H1 (cell line): ENCODE data around the gene SYK. TPM values are rescaled to one million over a fixed set of nuclear protein-coding genes. Genes with fewer than 3 reads are reported as not detected.

Source experiments
- CTCF ChIA-PET: fragments of 300-600 bp; sonication (Branson Sonifier 250); formaldehyde crosslinking; loops from one replicate; lab custom pipeline; 2021; ENCODE audit not compliant: partially characterized antibody; lab: Charles Lee
- POLR2A ChIA-PET: fragments of 300-600 bp; sonication (Branson Sonifier 250); formaldehyde crosslinking; loops from one replicate; lab custom pipeline; 2021; ENCODE audit warnings: inconsistent platforms; ENCODE audit not compliant: partially characterized antibody; lab: Charles Lee
- DNase-seq, 2 experiments: peaks; one replicate each; pipeline versions ENCODE4 v3.0.0 to v3.0.0-alpha.2; 2010 to 2022; ENCODE audit warnings: low spot score in 2 of 2, low read depth in 1 of 2, mixed read lengths in 1 of 2
- FAIRE-seq: peaks from 2 replicates; lab custom pipeline; 2011; peaks lifted over from hg19 to GRCh38; lab: Jason Lieb, UNC
- H2AFZ ChIP-seq: 2 replicates; pipeline ENCODE4 v1.8.1; 2012; ENCODE audit warnings: low read length, inconsistent platforms
- H2AK5ac ChIP-seq: 2 replicates; pipeline ENCODE4 v1.6.1; 2013; ENCODE audit warnings: low read depth, low read length
- H2BK120ac ChIP-seq: replicated peaks from 2 replicates; pipeline ENCODE3; 2013; ENCODE audit warnings: low read depth, low read length, inconsistent platforms
- H2BK12ac ChIP-seq: 2 replicates; pipeline ENCODE4 v1.6.1; 2013; ENCODE audit warnings: low read depth, low read length
- H2BK15ac ChIP-seq: 2 replicates; pipeline ENCODE4 v1.6.1; 2013; ENCODE audit warnings: low read length
- H2BK20ac ChIP-seq: 2 replicates; pipeline ENCODE4 v1.6.1; 2013; ENCODE audit warnings: low read length
- H2BK5ac ChIP-seq: 2 replicates; pipeline ENCODE4 v1.6.1; 2013; ENCODE audit warnings: low read depth, low read length
- H3K14ac ChIP-seq: 2 replicates; pipeline ENCODE4 v1.6.1; 2013; ENCODE audit warnings: inconsistent platforms; ENCODE audit not compliant: insufficient read length
- H3K18ac ChIP-seq: 2 replicates; pipeline ENCODE4 v1.6.1; 2013; ENCODE audit warnings: low read length; ENCODE audit errors: extremely low read depth
- H3K23ac ChIP-seq: 2 replicates; pipeline ENCODE4 v1.6.1; 2013; ENCODE audit warnings: inconsistent platforms; ENCODE audit not compliant: insufficient read length
- H3K23me2 ChIP-seq: 2 replicates; pipeline ENCODE4 v1.6.1; 2013; ENCODE audit warnings: low read depth, low read length
- H3K27ac ChIP-seq: 2 replicates; pipeline ENCODE4 v1.6.1; 2011; ENCODE audit warnings: low read depth, low read length, inconsistent platforms
- H3K27me3 ChIP-seq, 4 experiments: replicated peaks in 1 of 4; 1 replicate in 1 of 4; 2 replicates in 3 of 4; pipeline versions ENCODE4 v1.6.1 to v1.8.1; 2011 to 2013; ENCODE audit warnings: low read length in 3 of 4, mild to moderate bottlenecking in 3 of 4, inconsistent platforms in 2 of 4, mixed read lengths in 2 of 4, moderate library complexity in 1 of 4; ENCODE audit not compliant: control insufficient read depth in 3 of 4, insufficient read depth in 3 of 4; ENCODE audit errors: extremely low read depth in 1 of 4
- H3K36me3 ChIP-seq, 4 experiments: 2 replicates each; pipeline versions ENCODE4 v1.6.1 to v1.8.1; 2011 to 2013; ENCODE audit warnings: mild to moderate bottlenecking in 4 of 4, low read length in 3 of 4, moderate library complexity in 2 of 4, control low read depth in 1 of 4, inconsistent platforms in 1 of 4; ENCODE audit not compliant: insufficient read depth in 4 of 4, control insufficient read depth in 2 of 4
- H3K4ac ChIP-seq: replicated peaks from 2 replicates; pipeline ENCODE3; 2013; ENCODE audit warnings: low read length, low read depth, mixed read lengths, inconsistent platforms; ENCODE audit not compliant: insufficient read length
- H3K4me1 ChIP-seq, 4 experiments: replicated peaks in 1 of 4; 1 replicate in 1 of 4; 2 replicates in 3 of 4; pipeline versions ENCODE4 v1.6.1 to v1.8.1; 2011 to 2013; ENCODE audit warnings: low read length in 3 of 4, inconsistent platforms in 2 of 4, mixed read lengths in 1 of 4; ENCODE audit not compliant: insufficient read depth in 4 of 4, control insufficient read depth in 3 of 4
- H3K4me2 ChIP-seq, 2 experiments: 2 replicates each; pipeline versions ENCODE4 v1.6.1 to v1.8.1; 2011 to 2013; ENCODE audit warnings: low read depth in 2 of 2, low read length in 2 of 2, control low read depth in 1 of 2, inconsistent platforms in 1 of 2, mild to moderate bottlenecking in 1 of 2; ENCODE audit not compliant: insufficient read depth in 1 of 2
- H3K4me3 ChIP-seq, 4 experiments: fragments of 200-600, 300-600 bp in 1 of 4; sonication (generic), shearing (Covaris generic), sonication (Bioruptor Twin) in 1 of 4; 2 replicates each; pipeline versions ENCODE4 v1.5.1 to v1.8.1; 2011 to 2016; ENCODE audit warnings: low read length in 4 of 4, low read depth in 3 of 4, control low read depth in 2 of 4, inconsistent platforms in 2 of 4, mild to moderate bottlenecking in 2 of 4, mixed read lengths in 1 of 4, moderate library complexity in 1 of 4; ENCODE audit not compliant: insufficient read depth in 2 of 4; ENCODE audit errors: extremely low read depth in 1 of 4
- H3K56ac ChIP-seq: replicated peaks from 2 replicates; pipeline ENCODE3; 2013; ENCODE audit warnings: low read depth, mild to moderate bottlenecking, mixed read lengths, low read length, inconsistent platforms; ENCODE audit not compliant: insufficient read length
- H3K79me1 ChIP-seq: 2 replicates; pipeline ENCODE4 v1.6.1; 2013; ENCODE audit warnings: low read depth, low read length, control low read depth
- H3K79me2 ChIP-seq, 2 experiments: 2 replicates each; pipeline versions ENCODE4 v1.6.1 to v1.8.1; 2012 to 2013; ENCODE audit warnings: low read length in 2 of 2, mild to moderate bottlenecking in 2 of 2, inconsistent platforms in 1 of 2; ENCODE audit not compliant: insufficient read depth in 2 of 2, control insufficient read depth in 1 of 2
- H3K9ac ChIP-seq, 4 experiments: replicated peaks in 1 of 4; 1 replicate in 1 of 4; 2 replicates in 3 of 4; pipeline versions ENCODE4 v1.6.1 to v1.8.1; 2011 to 2013; ENCODE audit warnings: low read depth in 3 of 4, low read length in 3 of 4, control low read depth in 2 of 4, mild to moderate bottlenecking in 2 of 4, moderate library complexity in 2 of 4, inconsistent platforms in 1 of 4; ENCODE audit errors: extremely low read depth in 1 of 4
- H3K9me3 ChIP-seq, 2 experiments: 2 replicates each; pipeline versions ENCODE4 v1.6.1 to v1.8.1; 2012 to 2013; ENCODE audit warnings: mild to moderate bottlenecking in 2 of 2, moderate library complexity in 2 of 2, control low read depth in 1 of 2, inconsistent platforms in 1 of 2, low read depth in 1 of 2, low read length in 1 of 2, mixed read lengths in 1 of 2; ENCODE audit not compliant: insufficient read depth in 2 of 2
- H4K20me1 ChIP-seq, 2 experiments: replicated peaks in 1 of 2; 2 replicates each; pipeline versions ENCODE3 to v1.8.1; 2011 to 2013; ENCODE audit warnings: inconsistent platforms in 2 of 2, low read length in 2 of 2, mild to moderate bottlenecking in 1 of 2; ENCODE audit not compliant: insufficient read depth in 2 of 2, control insufficient read depth in 1 of 2
- H4K5ac ChIP-seq: 2 replicates; pipeline ENCODE4 v1.6.1; 2013; ENCODE audit warnings: low read length, low read depth, mixed read lengths, inconsistent platforms; ENCODE audit not compliant: insufficient read length
- H4K8ac ChIP-seq: 2 replicates; pipeline ENCODE4 v1.8.0; 2013; ENCODE audit warnings: mild to moderate bottlenecking, moderate library complexity, low read length, inconsistent platforms; ENCODE audit not compliant: insufficient read depth; ENCODE audit errors: extremely low read depth
- H4K91ac ChIP-seq: replicated peaks from 2 replicates; pipeline ENCODE3; 2013; ENCODE audit warnings: low read length, mixed read lengths, inconsistent platforms; ENCODE audit not compliant: insufficient read length
- BRCA1 ChIP-seq: IDR thresholded peaks from 2 replicates; pipeline ENCODE4 v1.6.1; 2012; ENCODE audit warnings: low read depth, low read length, improper control_type of control experiment
- CBX5 ChIP-seq: fragments of 300-800, 300-1000 bp; sonication (generic); IDR thresholded peaks from 2 replicates; pipeline ENCODE4 v1.7.1; 2016; ENCODE audit warnings: antibody characterized with exemption, low read length, low read depth
- CEBPB ChIP-seq: IDR thresholded peaks from 2 replicates; pipeline ENCODE4 v1.6.1; 2012; ENCODE audit warnings: low read depth, low read length
- KDM5A ChIP-seq: fragments of 200-600 bp; IDR thresholded peaks from 2 replicates; pipeline ENCODE4 v1.7.1; 2012; ENCODE audit warnings: mild to moderate bottlenecking, low read length, inconsistent platforms, mixed read lengths
- NANOG ChIP-seq: IDR thresholded peaks from 2 replicates; pipeline ENCODE4 v1.6.1; 2011; ENCODE audit warnings: low read length, low read depth, mild to moderate bottlenecking, inconsistent platforms; ENCODE audit not compliant: insufficient read depth, poor library complexity, severe bottlenecking
- POU5F1 ChIP-seq: IDR thresholded peaks from 2 replicates; pipeline ENCODE4 v1.6.1; 2011; ENCODE audit warnings: low read depth, mild to moderate bottlenecking, low read length, moderate library complexity
- RAD21 ChIP-seq, 2 experiments: IDR thresholded peaks in 1 of 2; conservative IDR thresholded peaks in 1 of 2; 2 replicates each; pipeline ENCODE4 v1.6.1; 2011; ENCODE audit warnings: low read depth in 2 of 2, low read length in 2 of 2, improper control_type of control experiment in 1 of 2, inconsistent platforms in 1 of 2, mild to moderate bottlenecking in 1 of 2, moderate library complexity in 1 of 2
- RBBP5 ChIP-seq: IDR thresholded peaks from 2 replicates; pipeline ENCODE4 v1.7.1; 2012; ENCODE audit warnings: low read depth, mild to moderate bottlenecking, inconsistent platforms, low read length, moderate library complexity, borderline replicate concordance
- RXRA ChIP-seq: IDR thresholded peaks from 2 replicates; pipeline ENCODE4 v1.6.1; 2011; ENCODE audit warnings: low read depth, mild to moderate bottlenecking, low read length, moderate library complexity; ENCODE audit not compliant: insufficient read depth
- TAF1 ChIP-seq: IDR thresholded peaks from 2 replicates; pipeline ENCODE4 v1.6.1; 2011; ENCODE audit warnings: mild to moderate bottlenecking, low read depth, low read length
- TEAD4 ChIP-seq: IDR thresholded peaks from 2 replicates; pipeline ENCODE4 v1.6.1; 2012; ENCODE audit warnings: low read depth, low read length, inconsistent platforms, mixed read lengths
- WGBS, 2 experiments: shearing (Covaris generic) in 1 of 2; methylation state at CpG; one replicate each; pipeline versions ENCODE4 v1.1.6 to v1.1.7; 2013 to 2015; ENCODE audit warnings: low lambda C conversion rate in 2 of 2, mixed read lengths in 2 of 2, inconsistent platforms in 1 of 2, low coverage in 1 of 2, missing lambda C conversion rate in 1 of 2; ENCODE audit not compliant: insufficient replicate concordance in 2 of 2, insufficient coverage in 1 of 2, insufficient read length in 1 of 2; ENCODE audit errors: extremely low coverage in 1 of 2, missing lambda C conversion rate in 1 of 2; 5-methylcytosine and 5-hydroxymethylcytosine counted together
- polyA plus RNA-seq, 7 experiments: library from polyadenylated mRNA; depleted of rRNA in 3 of 7; stranded (reverse) in 5 of 7; unstranded in 2 of 7; fragments of >200 nt in 5 of 7; fragments of 200-250 nt in 2 of 7; gene quantifications; 1 replicate in 5 of 7; 2 replicates in 1 of 7; 4 replicates in 1 of 7; pipeline versions ENCODE4 v1.2.1 to v1.2.3, GENCODE V29; 2011 to 2013; ENCODE audit warnings: missing spikeins in 2 of 7, mixed read lengths in 2 of 7
- total RNA-seq: library from RNA; stranded (reverse); fragmentation: NEBNext Ultra II Directional; extraction: Animal tissue kit (Norgen Biotek cat#: 25700); gene quantifications from 2 replicates; pipeline ENCODE4 v1.2.1, GENCODE V29; 2021
- TF ChIP-seq, protein P1 (sequence below): IDR thresholded peaks from 2 replicates; pipeline ENCODE4 v1.6.1; 2012; ENCODE audit warnings: low read length, inconsistent platforms

Gene SYK
- total and polyA plus RNA-seq, 2 of the 8 experiments (the other 6 are each of a cell fraction or from before 2014, with no cell fraction given), result 1.5 to 4.4 TPM

- Histone ChIP-seq H4K5ac (no peak overlapping the region), H3K4me1 (peaks cover 7 to 23% (median 19%) of the 10 kb centered on the region in 4 experiments), H3K27me3 (no peaks in the 10 kb centered on the region), H3K79me2 (no peaks in the 10 kb centered on the region), H3K9me3 (no peaks in the 10 kb centered on the region), H2BK12ac (no peak overlapping the region), H3K4me3 (no peak overlapping the region), H2AFZ (no peak overlapping the region), H3K4ac (no peak overlapping the region), H2BK15ac (0 out of 2 replicates have a peak overlapping the region, but pooled peaks have one; percentile 33), H3K27ac (no peak overlapping the region), H2BK20ac (0 out of 2 replicates have a peak overlapping the region, but pooled peaks have one; percentile 13), H2AK5ac (no peak overlapping the region), H3K36me3 (no peaks in the 10 kb centered on the region), H4K20me1 (no peaks in the 10 kb centered on the region), H2BK5ac (no peak overlapping the region), H3K79me1 (no peaks in the 10 kb centered on the region), H3K56ac (no peak overlapping the region), H3K18ac (no peak overlapping the region), H3K14ac (no peak overlapping the region), H4K91ac (no peak overlapping the region), H3K4me2 (no peak overlapping the region), H2BK120ac (no peak overlapping the region), H3K23ac (no peak overlapping the region), H4K8ac (no peak overlapping the region), H3K23me2 (no peaks in the 10 kb centered on the region), H3K9ac (no peak overlapping the region)
- WGBS, 2 experiments, result 85% methylated on average over 6 of the region's 6 CpGs; no CpG with 5 or more reads in 1 of the 2 experiments
- no peak for FAIRE-seq
- POLR2A ChIA-PET, result no interaction called here
- CTCF ChIA-PET, result interaction anchor here (0.8 to 1.1 kb wide), 4 partner anchors 9 to 129 kb away, joined by 3 read pairs; no protein-coding TSS in a partner anchor
- peak in 1 of 2 experiments; percentile 39 for DNase-seq
- no peak for TF ChIP-seq CEBPB
- TF ChIP-seq RXRA, result no peak
- TF ChIP-seq RBBP5, result no peak
- TF ChIP-seq TEAD4, result no peak
- TF ChIP-seq BRCA1, result no peak
- TF ChIP-seq TAF1, result no peak
- TF ChIP-seq RAD21 (IDR thresholded peaks at IDR 0.05 in 1 of 2, conservative IDR thresholded peaks at IDR 0.05 in 1 of 2; ENCODE audit: low read depth in 2 of 2, low read length in 2 of 2), result no peak
- TF ChIP-seq, protein P1, sequence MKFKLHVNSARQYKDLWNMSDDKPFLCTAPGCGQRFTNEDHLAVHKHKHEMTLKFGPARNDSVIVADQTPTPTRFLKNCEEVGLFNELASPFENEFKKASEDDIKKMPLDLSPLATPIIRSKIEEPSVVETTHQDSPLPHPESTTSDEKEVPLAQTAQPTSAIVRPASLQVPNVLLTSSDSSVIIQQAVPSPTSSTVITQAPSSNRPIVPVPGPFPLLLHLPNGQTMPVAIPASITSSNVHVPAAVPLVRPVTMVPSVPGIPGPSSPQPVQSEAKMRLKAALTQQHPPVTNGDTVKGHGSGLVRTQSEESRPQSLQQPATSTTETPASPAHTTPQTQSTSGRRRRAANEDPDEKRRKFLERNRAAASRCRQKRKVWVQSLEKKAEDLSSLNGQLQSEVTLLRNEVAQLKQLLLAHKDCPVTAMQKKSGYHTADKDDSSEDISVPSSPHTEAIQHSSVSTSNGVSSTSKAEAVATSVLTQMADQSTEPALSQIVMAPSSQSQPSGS, result no peak
- no peak for TF ChIP-seq KDM5A
- TF ChIP-seq CBX5, result no peak
- TF ChIP-seq POU5F1, result no peak
- TF ChIP-seq NANOG, result no peak
Observed at GRCh38 chr9:90892918-90893317, 91.3 kb downstream of the SYK start.
